Measurements from ENCODE around the gene SPECC1. TPM values are rescaled to one million over a fixed set of nuclear protein-coding genes. Genes with fewer than 3 reads are reported as not detected.

Gene SPECC1
- total and polyA plus RNA-seq, 10 of the 15 experiments (the other 5 are each of a cell fraction or from before 2014, with no cell fraction given), result 6.4 to 40.6 (median 23.9) TPM

GRCh38 chr17:20170085-20170484 is 160.9 kb downstream of the SPECC1 start:
- Histone ChIP-seq H4K20me1 (ENCODE audit: control insufficient read depth, insufficient read depth) (no peaks in the 10 kb centered on the region), H3K9ac (ENCODE audit: control insufficient read depth, insufficient read depth, low read length) (no peak overlapping the region), H3K4me3 (no peak overlapping the region), H3K4me1 (ENCODE audit: control insufficient read depth, insufficient read depth, low read length) (peaks cover 3% of the 10 kb centered on the region), H3K79me2 (ENCODE audit: control insufficient read depth, insufficient read depth, low read length) (peaks cover 2% of the 10 kb centered on the region), H3K4me2 (ENCODE audit: control insufficient read depth, insufficient read depth) (no peak overlapping the region), H3K9me3 (replicated peaks; ENCODE audit: control insufficient read depth, insufficient read depth, low read length) (no peaks in the 10 kb centered on the region), H3K27ac (ENCODE audit: control insufficient read depth, insufficient read depth) (no peak overlapping the region), H3K27me3 (replicated peaks in 1 of 2; ENCODE audit: control insufficient read depth in 2 of 2, insufficient read depth in 2 of 2, low read length in 1 of 2) (no peaks in the 10 kb centered on the region), H2AFZ (ENCODE audit: control insufficient read depth, low read depth, low read length) (no peak overlapping the region), H3K36me3 (ENCODE audit: control insufficient read depth in 2 of 2, insufficient read depth in 2 of 2, low read length in 1 of 2) (no peaks in the 10 kb centered on the region)
- no TSS peak for BruUV-seq (replicated peaks)
- DNase-seq (ENCODE audit: low read depth, low spot score), result no peak
- WGBS (ENCODE audit: insufficient coverage, insufficient replicate concordance, low lambda C conversion rate, missing lambda C conversion rate), result 75% methylated on average over 3 of the region's 3 CpGs
- ChIA-PET RAD21 (ENCODE audit: unreplicated experiment) (no interaction called here), CTCF (no interaction called here), SMC1A (ENCODE audit: uncharacterized antibody, unreplicated experiment) (no interaction called here), POLR2A (no interaction called here)
- intact Hi-C loops (cut with micrococcal nuclease; ENCODE audit: unreplicated experiment), result no loop called here
- in situ Hi-C loops (cut with MboI), result no loop called here
- TF ChIP-seq FOXM1 (IDR thresholded peaks at IDR 0.05; ENCODE audit: low read depth, low read length) (no peak), ZZZ3 (IDR thresholded peaks at IDR 0.05; ENCODE audit: control insufficient read depth, insufficient read length, low read depth) (no peak)
- ATAC-seq, result no peak
- FAIRE-seq, result no peak

- Histone ChIP-seq H3K9ac (ENCODE audit: control insufficient read depth, insufficient read depth, low read length) (no peak overlapping the region), H4K20me1 (ENCODE audit: control insufficient read depth, insufficient read depth) (no peaks in the 10 kb centered on the region), H3K79me2 (ENCODE audit: control insufficient read depth, insufficient read depth, low read length) (peaks cover 1% of the 10 kb centered on the region; the same call in 1 of the 2 replicates), H3K9me3 (replicated peaks; ENCODE audit: control insufficient read depth, insufficient read depth, low read length) (no peaks in the 10 kb centered on the region), H3K36me3 (ENCODE audit: control insufficient read depth in 2 of 2, insufficient read depth in 2 of 2, low read length in 1 of 2) (no peaks in the 10 kb centered on the region), H3K4me3 (no peak overlapping the region), H3K27ac (ENCODE audit: control insufficient read depth, insufficient read depth) (no peak overlapping the region), H3K4me2 (ENCODE audit: control insufficient read depth, insufficient read depth) (no peak overlapping the region), H3K4me1 (ENCODE audit: control insufficient read depth, insufficient read depth, low read length) (peaks cover 3% of the 10 kb centered on the region), H3K27me3 (replicated peaks in 1 of 2; ENCODE audit: control insufficient read depth in 2 of 2, insufficient read depth in 2 of 2, low read length in 1 of 2) (no peaks in the 10 kb centered on the region), H2AFZ (ENCODE audit: control insufficient read depth, low read depth, low read length) (no peak overlapping the region)
- intact Hi-C loops (cut with micrococcal nuclease; ENCODE audit: unreplicated experiment) (no loop called here), in situ Hi-C loops (cut with MboI) (no loop called here)
- ChIA-PET CTCF (no interaction called here), RAD21 (ENCODE audit: unreplicated experiment) (no interaction called here), SMC1A (ENCODE audit: uncharacterized antibody, unreplicated experiment) (no interaction called here), POLR2A (interaction anchor here (0.6 kb wide), 1 partner anchor 12 kb away, joined by 3 read pairs; no protein-coding TSS in a partner anchor)
- ATAC-seq, result no peak
- no TSS peak for BruUV-seq (replicated peaks)
- FAIRE-seq, result no peak
- TF ChIP-seq REST (IDR thresholded peaks at IDR 0.05; ENCODE audit: low read depth, low read length), result no peak
- no peak for TF ChIP-seq POLR2A (IDR thresholded peaks at IDR 0.05; ENCODE audit: low read depth, low read length)
- no peak for TF ChIP-seq TCF7 (IDR thresholded peaks at IDR 0.05; ENCODE audit: borderline replicate concordance)
- TF ChIP-seq HDAC2 (IDR thresholded peaks at IDR 0.05), result no peak
- no peak for TF ChIP-seq CREB1 (IDR thresholded peaks at IDR 0.05; ENCODE audit: low read depth)
- TF ChIP-seq FOXM1 (IDR thresholded peaks at IDR 0.05; ENCODE audit: low read depth, low read length), result no peak
- TF ChIP-seq MAX (IDR thresholded peaks at IDR 0.05; ENCODE audit: low read depth, low read length), result no peak
- no peak for TF ChIP-seq ATF3 (IDR thresholded peaks at IDR 0.05; ENCODE audit: borderline replicate concordance, extremely low read depth, low read depth, low read length)
- 93% methylated on average over 2 of the region's 2 CpGs for WGBS (ENCODE audit: insufficient coverage, insufficient replicate concordance, low lambda C conversion rate, missing lambda C conversion rate)
- DNase-seq (ENCODE audit: low read depth, low spot score), result no peak
These were observed 162.7 kb downstream of the SPECC1 start for GRCh38 chr17:20171741-20172365.
